Progenitor cell of endocrine pancreas (in vitro differentiated cells): ENCODE data around the gene IL31. TPM values are rescaled to one million over a fixed set of nuclear protein-coding genes. Genes with fewer than 3 reads are reported as not detected.
"Not testable (repeated sequence)": the region's sequence is repeated elsewhere in the genome, so short reads cannot be mapped to it uniquely, and the experiment has no call there.

ENCODE experiments used
- DNase-seq: peaks from one replicate; pipeline ENCODE4 v3.0.0; 2021; ENCODE audit warnings: low spot score; ENCODE audit not compliant: unreplicated experiment
- H3K27ac Mint-ChIP-seq: 2 replicates; pipeline ENCODE4 v1.8.0; 2021; ENCODE audit warnings: mild to moderate bottlenecking, moderate library complexity, mixed read lengths
- H3K27me3 Mint-ChIP-seq: 2 replicates; pipeline ENCODE4 v1.8.0; 2021; ENCODE audit warnings: mixed read lengths
- H3K36me3 Mint-ChIP-seq: 2 replicates; pipeline ENCODE4 v1.8.0; 2022; ENCODE audit warnings: mixed read lengths; ENCODE audit not compliant: insufficient read depth
- H3K4me1 Mint-ChIP-seq: 2 replicates; pipeline ENCODE4 v1.8.0; 2021; ENCODE audit warnings: low read depth, mixed read lengths
- H3K4me3 Mint-ChIP-seq: 2 replicates; pipeline ENCODE4 v1.8.0; 2021; ENCODE audit warnings: low read depth, mild to moderate bottlenecking, moderate library complexity, mixed read lengths
- H3K9me3 Mint-ChIP-seq: 2 replicates; pipeline ENCODE4 v1.8.0; 2021; ENCODE audit warnings: low read depth, mixed read lengths
- total RNA-seq: library from RNA; stranded (reverse); gene quantifications from 2 replicates; pipeline ENCODE4 v1.2.1, GENCODE V29; 2021
- TF ChIP-seq, protein P1 (sequence below): fragments of 200-600 bp; sonication (generic); IDR thresholded peaks from one replicate; pipeline ENCODE4 v1.5.0; 2021; ENCODE audit warnings: antibody characterized with exemption, mild to moderate bottlenecking; ENCODE audit not compliant: unreplicated experiment

IL31 gene
- total RNA-seq, 1 donor from 2014 or later, result not detected

DNA sequence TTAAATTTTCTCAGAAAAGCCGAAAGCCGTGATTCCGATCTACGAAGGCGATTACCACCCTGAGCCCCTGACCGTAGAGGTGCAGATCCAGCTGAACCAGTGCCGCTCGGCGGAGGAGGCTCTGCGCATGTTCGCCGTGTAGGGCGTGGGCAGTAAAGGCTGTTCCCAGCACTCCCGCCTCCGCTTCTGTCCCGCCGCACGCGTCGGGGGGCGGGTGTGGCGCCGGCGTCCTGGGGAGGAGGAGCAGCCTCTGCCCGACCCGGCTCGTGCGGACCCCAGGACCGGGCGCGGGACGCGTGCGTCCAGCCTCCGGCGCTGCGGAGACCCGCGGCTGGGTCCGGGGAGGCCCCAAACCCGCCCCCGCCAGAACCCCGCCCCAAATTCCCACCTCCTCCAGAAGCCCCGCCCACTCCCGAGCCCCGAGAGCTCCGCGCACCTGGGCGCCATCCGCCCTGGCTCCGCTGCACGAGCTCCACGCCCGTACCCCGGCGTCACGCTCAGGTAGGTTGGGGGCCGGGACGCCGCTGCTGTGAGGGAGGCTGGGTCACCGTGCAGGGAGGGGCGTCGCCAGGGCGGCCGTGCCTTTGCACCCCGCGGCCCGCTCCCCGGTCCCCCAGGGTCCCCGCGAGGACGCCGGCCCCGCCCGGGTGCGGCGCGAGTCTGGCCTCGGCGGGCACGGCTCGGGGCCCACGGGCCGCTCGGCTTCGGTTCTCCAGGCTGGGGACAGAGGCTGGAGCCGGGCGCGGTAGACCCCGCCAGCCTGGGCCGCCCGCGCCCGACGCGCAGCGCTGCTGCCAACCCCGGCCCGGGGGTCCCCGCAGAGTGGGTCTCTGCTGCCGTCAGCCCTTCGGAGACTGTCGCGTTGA is 29.5 kb upstream of the IL31 start, which contains the start of gene B3GNT4:
TSS of gene B3GNT4 (plus strand) at position 409 of the 866 bp plus-strand sequence. CDS start 910 bp downstream, outside the sequence.
- Mint-ChIP-seq H3K36me3 (peaks cover 10% of the 10 kb centered on the region), H3K4me3 (peak within 1 kb of the TSS; percentile 70), H3K27me3 (peaks cover 58% of the 10 kb centered on the region), H3K4me1 (no peaks in the 10 kb centered on the region), H3K9me3 (no peaks in the 10 kb centered on the region), H3K27ac (no peak within 1 kb of the TSS)
- TF ChIP-seq, protein P1, sequence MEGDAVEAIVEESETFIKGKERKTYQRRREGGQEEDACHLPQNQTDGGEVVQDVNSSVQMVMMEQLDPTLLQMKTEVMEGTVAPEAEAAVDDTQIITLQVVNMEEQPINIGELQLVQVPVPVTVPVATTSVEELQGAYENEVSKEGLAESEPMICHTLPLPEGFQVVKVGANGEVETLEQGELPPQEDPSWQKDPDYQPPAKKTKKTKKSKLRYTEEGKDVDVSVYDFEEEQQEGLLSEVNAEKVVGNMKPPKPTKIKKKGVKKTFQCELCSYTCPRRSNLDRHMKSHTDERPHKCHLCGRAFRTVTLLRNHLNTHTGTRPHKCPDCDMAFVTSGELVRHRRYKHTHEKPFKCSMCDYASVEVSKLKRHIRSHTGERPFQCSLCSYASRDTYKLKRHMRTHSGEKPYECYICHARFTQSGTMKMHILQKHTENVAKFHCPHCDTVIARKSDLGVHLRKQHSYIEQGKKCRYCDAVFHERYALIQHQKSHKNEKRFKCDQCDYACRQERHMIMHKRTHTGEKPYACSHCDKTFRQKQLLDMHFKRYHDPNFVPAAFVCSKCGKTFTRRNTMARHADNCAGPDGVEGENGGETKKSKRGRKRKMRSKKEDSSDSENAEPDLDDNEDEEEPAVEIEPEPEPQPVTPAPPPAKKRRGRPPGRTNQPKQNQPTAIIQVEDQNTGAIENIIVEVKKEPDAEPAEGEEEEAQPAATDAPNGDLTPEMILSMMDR, result no peak
- peak; percentile 42 for DNase-seq

DNA sequence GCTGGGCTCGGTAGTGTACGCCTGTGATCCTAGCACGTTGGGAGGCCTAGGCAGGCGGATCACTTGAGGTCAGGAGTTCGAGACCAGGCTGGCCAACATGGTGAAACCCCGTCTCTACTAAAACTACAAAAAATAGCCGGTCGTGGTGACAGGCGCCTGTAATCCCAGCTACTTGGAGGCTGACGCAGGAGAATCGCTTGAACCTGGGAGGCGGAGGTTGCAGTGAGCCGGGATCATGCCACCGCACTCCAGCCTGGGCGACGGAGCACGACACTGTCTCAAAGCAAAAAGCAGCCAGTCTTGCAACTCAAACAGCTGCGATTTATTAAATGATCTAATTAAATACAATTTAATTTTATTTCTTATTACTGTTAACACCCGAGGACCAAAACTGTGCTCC is 28.8 kb upstream of the IL31 start:
- not testable (repeated sequence) for DNase-seq, H3K9me3 Mint-ChIP-seq, H3K27ac Mint-ChIP-seq, H3K4me1 Mint-ChIP-seq, H3K36me3 Mint-ChIP-seq
- peaks cover 63% of the 10 kb centered on the region for H3K27me3 Mint-ChIP-seq
- H3K4me3 Mint-ChIP-seq, result peak overlapping the region; percentile 70

DNA sequence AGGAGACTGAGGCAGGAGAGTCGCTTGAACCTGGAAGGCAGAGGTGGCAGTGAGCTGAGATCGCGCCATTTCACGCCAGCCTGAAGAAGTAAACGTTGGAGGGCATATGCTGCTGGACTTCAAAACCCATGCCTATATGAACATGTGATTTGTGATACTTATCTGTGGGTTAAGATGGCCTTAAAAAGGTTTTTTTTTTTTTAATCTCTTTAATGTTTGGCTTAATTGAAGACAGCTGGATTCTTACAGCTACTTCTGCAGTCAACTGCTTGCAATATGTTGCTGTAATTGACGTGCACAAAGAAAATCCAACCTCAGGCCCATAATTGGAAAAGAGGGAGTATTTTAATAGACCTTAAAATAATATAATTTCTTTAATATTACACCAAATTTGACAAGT is 28.0 kb upstream of the IL31 start:
- Mint-ChIP-seq H3K4me1 (no peaks in the 10 kb centered on the region), H3K27ac (no peak overlapping the region), H3K4me3 (no peak overlapping the region), H3K36me3 (no peaks in the 10 kb centered on the region), H3K27me3 (peaks cover 65% of the 10 kb centered on the region), H3K9me3 (no peaks in the 10 kb centered on the region)
- DNase-seq, result no peak
- TF ChIP-seq, protein P1, result no peak

DNA sequence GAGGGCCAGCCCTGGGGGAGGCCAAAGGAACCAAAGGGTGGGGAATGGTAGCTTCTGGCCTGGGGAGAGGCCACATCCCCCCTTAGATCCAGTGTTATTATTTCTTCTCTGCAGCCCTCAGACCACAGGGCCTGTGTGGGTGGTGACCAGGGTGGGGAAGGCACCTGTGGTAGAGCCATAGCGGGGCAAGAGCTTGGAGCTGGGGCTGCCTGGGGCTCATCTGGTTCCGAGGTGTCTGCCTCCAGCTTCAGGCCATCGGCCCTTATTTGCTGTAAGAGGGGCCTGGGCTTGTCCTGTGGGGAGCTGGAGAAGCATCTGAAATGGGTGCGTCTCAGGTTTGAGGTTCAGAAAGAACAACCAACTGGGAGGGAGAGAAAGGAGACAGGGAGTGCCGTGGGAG is 27.4 kb upstream of the IL31 start:
- Mint-ChIP-seq H3K27me3 (peaks cover 60% of the 10 kb centered on the region), H3K36me3 (no peaks in the 10 kb centered on the region), H3K4me1 (no peaks in the 10 kb centered on the region), H3K9me3 (no peaks in the 10 kb centered on the region), H3K27ac (no peak overlapping the region), H3K4me3 (no peak overlapping the region)
- TF ChIP-seq, protein P1, result no peak
- no peak for DNase-seq

DNA sequence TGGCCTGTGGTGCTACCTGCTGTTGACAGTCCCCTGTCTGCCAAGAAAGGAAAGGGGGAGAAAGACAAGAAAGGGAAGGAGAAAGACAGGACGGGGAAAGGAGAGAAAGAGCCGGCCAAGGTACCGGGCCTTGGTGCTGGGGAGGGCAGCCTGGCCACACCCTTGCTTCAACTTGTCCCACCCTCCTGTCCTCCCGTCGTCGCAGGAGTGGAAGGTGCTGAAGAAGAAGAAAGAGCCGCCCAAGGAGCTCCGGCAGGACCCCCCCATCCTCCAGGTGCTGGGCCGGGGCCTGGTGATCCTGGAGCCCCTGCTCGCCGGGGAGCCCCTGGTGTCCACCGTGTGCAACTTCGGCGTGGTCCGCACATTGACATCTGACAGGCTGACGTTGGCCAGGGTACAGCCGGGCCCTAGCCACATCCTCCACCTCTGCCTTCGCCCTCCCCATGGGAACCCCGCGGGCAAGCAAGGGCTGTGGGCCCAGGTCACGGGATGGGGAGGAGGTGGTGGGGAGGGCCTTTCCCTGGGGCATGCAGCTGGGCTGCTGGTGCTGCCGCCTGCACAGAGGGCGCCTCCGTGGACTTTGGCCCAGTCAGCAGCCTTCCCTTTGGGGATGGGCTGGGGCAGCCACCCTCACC is 26.6 kb upstream of the IL31 start:
- Mint-ChIP-seq H3K27ac (no peak overlapping the region), H3K4me3 (no peak overlapping the region), H3K27me3 (peaks cover 55% of the 10 kb centered on the region), H3K36me3 (no peaks in the 10 kb centered on the region), H3K4me1 (no peaks in the 10 kb centered on the region), H3K9me3 (no peaks in the 10 kb centered on the region)
- DNase-seq, result no peak
- TF ChIP-seq, protein P1, result peak; percentile 48
